GM19372 (cell line): ENCODE results near the gene RAD51B.
"Not testable (repeated sequence)": the region's sequence is repeated elsewhere in the genome, so short reads cannot be mapped to it uniquely, and the experiment has no call there.

Experiments used
- ATAC-seq: cut with Tn5 transposase; IDR thresholded peaks from one replicate; pipeline ENCODE4 v1.9.1; 2021; ENCODE audit warnings: mild to moderate bottlenecking, low read depth, moderate library complexity; ENCODE audit not compliant: unreplicated experiment

The RAD51B gene

GRCh38 chr14:67819563-67820421 is at the start of gene RAD51B:
Gene RAD51B, plus strand, starts transcription at chr14:67819779.
- ATAC-seq = peak; percentile 52

DNA sequence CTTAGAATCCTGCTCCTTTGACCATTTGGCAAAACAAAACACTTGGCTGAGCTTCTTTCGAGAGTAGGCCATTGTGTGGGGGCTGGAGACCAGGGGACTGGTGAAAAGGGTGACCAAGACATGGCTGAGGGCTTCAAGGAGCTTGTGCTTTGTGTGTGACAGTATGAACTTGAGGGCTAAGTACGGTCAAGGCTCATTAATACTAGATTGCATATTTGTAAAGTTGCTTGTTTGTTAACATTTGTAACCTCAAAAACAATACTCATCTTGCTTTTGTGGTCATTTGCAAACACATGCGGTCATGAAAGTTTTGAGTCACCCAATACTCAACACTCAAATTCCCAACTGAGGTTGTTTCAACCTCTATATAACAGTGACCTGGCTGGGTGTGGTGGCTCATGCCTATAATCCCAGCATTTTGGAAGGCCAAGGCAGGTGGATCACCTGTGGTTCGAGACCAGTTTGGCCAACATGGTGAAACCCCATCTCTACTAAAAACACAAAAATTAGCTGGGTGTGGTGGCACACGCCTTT is 45.7 kb upstream of the RAD51B start:
- ATAC-seq = no peak

GRCh38 chr14:67776653-67777322 is 42.8 kb upstream of the RAD51B start:
- no peak for ATAC-seq

- ATAC-seq = no peak
Measured at GRCh38 chr14:67778792-67779191, 40.8 kb upstream of the RAD51B start.

DNA sequence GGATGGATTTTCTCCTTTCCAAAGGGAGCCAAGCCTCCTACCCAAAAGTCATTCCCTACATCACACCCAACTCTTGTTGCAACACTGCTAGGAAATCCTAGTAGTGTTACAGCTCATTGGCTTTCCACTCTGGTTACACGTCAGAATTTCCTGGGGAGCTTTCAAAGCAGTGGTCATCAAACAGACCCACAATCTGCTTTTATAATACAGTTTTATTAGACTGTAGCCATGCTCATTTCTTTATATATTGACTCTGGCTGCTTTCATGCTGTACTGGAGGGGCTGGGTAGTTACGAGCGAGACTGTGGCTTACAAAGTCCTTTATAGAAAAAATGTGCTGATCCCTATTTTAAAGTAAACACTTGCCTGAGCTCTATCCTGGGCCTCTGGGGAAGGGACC is 37.5 kb upstream of the RAD51B start:
- no peak for ATAC-seq

DNA sequence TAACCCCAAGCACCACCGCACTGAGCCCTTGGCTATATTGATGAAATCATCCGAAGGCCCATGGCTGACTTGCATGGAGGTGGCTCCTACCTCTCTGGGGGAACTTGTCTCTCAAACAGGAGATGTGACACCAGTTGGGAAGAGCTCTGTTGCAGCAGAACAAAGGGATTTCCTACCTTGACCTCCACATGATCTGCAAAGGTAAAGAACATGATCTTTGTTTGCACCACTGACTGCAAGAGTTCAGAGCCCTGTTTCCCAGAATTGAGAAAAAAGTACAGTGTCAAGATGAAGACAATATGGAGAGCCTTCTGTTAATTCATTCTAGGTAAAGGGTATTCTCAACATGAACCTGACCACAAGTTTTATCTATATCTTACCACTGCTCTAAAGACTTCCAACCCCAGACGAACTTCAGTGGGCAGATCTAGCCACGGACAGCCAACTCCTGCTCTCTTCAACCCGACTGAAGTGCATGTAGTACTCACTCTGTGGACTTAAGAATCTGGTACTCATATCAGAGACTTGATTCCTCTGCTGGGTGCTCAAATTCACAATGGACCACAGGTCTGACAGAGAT is 35.2 kb upstream of the RAD51B start:
- ATAC-seq = no peak

DNA sequence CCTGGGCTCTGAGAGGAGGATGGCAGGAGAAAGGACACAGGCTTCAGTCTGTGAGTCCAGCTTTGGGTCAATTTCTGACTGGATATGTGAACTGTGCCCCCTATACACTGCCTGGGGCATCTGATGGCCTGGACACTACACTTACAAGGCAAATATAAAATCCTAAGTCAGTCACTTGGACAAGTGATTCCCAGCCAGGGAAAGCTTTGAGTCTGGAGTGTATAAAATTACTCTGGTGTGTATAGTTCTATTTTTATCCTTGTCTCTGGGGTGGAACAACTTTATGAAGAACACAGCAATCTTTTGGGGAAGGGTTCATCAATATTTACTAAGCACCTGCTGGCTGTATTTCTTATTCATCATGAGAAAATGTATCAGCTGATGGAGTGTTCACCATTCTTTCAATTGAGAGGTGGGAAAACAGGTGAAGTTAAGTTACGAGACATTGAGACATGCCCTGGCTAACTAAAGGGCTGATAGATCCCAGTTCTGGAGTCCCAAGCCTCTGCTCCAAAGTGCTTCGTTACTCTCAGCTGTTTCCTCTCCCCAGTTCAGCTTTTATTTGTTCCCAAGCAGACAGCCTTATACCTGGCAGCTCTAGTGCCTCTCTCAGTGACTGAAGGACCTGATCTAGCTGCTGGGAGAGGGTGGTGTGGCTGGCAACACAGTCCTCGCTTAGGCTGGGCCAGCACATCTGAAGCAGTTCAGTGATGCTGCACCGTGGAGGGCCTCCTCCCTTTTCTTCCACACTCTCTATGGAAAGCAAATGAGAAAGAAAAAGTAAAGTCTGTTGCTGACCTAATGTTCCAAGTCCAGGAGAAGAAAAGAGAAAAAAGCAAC is 34.1 kb upstream of the RAD51B start:
- no peak for ATAC-seq

GRCh38 chr14:67787673-67788072 is 31.9 kb upstream of the RAD51B start:
- no peak for ATAC-seq

- ATAC-seq = no peak
Measured at GRCh38 chr14:67798731-67799130, 20.8 kb upstream of the RAD51B start.

DNA sequence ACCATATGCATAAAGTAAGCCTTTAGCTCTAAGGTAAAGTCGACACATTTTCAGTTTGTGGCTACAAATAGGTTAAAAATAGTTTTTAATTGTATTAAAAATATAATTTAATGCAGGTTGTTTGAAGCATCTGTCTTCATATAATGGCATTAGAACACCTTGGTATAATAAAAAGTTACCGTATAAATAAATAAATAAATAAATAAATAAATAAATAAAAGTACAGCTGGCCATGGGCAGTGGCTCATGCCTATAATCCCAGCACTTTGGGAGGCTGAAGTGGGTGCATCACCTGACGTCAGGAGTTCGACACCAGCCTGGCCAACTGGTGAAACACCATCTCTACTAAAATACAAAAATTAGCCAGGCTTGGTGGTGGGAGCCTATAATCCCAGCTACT is 18.8 kb upstream of the RAD51B start:
- no peak for ATAC-seq

- no peak for ATAC-seq
Measured at GRCh38 chr14:67806246-67806645, 13.3 kb upstream of the RAD51B start.

- no peak for ATAC-seq
Measured at GRCh38 chr14:67814821-67815220, 4.8 kb upstream of the RAD51B start.

DNA sequence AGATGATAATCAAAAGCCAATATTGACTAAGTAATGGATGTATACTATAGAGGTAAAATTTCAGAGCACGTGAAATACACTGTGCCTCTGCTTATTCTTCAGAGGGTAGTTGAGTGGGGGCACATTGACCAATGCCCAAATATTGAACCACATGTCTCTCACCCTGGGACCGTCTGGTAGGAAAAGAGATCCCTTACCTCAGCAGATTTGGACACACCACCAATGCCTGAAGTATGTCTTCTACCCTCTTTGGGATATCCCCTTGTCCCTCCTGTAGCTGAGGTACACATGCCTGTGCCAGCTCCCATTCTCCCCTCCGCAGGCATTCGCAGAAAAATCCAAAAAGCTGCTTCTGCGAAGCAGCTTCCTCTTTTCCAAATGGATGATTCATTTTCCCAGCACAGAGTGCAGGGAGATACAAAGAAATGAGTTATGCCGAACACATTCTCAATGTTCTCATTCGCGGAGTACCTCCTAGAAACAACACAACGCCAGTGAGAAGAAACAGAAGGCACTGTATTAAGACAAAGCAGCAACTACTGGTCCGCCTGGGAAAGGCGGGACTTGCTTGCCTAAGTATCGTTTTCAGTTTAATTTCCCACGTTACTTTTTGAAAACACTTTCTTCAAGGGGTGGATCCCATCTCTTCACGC is 3.9 kb upstream of the RAD51B start:
- ATAC-seq = no peak

- ATAC-seq = peak; percentile 79
Measured at GRCh38 chr14:67816326-67817002, 3.1 kb upstream of the RAD51B start, which contains the start of gene ZFYVE26. Gene ZFYVE26, minus strand, starts transcription at chr14:67816590. Its CDS starts 627 bp downstream, at chr14:67815963.

DNA sequence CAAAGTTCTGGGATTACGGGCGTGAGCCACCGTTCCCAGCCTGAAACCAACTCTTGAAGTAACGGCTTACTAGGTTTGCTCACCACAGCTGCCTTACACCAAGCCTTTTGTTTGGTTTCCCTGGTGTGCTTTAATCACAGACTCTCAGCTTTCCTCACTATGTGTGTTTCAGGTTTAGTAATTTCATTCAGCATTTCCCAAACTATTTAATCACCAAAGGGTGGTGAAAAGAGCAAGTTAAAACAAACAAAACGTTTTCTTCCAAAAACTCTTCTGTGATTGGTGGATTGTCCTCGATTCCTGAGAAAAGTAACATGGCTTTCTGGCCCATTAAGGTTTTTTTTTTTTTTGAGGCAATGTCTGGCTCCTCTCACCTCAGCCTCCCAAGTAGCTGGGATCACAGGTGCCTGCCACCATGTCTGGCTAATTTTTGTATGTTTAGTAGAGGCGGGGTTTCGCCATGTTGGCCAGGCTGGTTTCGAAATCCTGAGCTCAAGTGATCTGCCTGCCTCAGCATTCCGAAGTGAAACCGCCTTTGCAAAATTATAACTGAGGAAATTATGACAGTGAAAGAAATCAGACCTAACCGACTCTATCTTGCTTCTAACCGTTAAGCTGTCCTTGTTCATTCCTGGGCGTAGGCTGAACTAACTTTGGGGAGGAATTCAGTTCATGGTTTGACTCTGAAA is 1.7 kb upstream of the RAD51B start:
- no peak for ATAC-seq

GRCh38 chr14:67818476-67818875 is 1.1 kb upstream of the RAD51B start:
- ATAC-seq = not testable (repeated sequence)

GRCh38 chr14:67820428-67820971 is 921 bp downstream of the RAD51B start:
- ATAC-seq = no peak

DNA sequence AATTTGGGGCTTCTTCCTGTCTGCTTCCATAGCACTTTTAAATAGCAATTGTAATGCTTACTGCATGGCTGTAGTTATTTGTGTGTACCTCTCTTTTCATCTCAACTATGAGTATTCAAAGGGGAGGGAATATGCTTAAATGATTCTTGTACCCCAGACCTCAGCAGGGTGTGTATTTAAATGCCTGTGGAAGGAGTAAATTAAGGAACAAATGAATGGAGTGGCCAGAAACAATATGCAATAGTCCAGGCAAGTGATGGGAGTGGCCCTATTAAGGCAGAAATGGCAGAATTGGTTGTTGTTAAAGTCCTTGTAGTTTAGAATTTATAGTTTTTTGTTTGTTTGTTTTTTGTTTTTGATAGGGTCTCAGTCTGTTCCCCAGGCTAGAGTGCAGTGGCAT is 1.5 kb downstream of the RAD51B start:
- ATAC-seq = no peak
